Measurements from ENCODE around the gene DYSF. TPM values are rescaled to one million over a fixed set of nuclear protein-coding genes. Genes with fewer than 3 reads are reported as not detected.
A peak's percentile ranks its signal among the peaks of the same experiment; 100 is the strongest.

The DYSF gene
- total RNA-seq, 4 donors from 2014 or later, result 4.2 to 12.0 (median 5.9) TPM

- no peak for DNase-seq (ENCODE audit: low spot score in 2 of 2)
- TF ChIP-seq POLR2A (IDR thresholded peaks at IDR 0.05) (no peak), EP300 (IDR thresholded peaks at IDR 0.05) (no peak)
- TF ChIP-seq, protein P1, sequence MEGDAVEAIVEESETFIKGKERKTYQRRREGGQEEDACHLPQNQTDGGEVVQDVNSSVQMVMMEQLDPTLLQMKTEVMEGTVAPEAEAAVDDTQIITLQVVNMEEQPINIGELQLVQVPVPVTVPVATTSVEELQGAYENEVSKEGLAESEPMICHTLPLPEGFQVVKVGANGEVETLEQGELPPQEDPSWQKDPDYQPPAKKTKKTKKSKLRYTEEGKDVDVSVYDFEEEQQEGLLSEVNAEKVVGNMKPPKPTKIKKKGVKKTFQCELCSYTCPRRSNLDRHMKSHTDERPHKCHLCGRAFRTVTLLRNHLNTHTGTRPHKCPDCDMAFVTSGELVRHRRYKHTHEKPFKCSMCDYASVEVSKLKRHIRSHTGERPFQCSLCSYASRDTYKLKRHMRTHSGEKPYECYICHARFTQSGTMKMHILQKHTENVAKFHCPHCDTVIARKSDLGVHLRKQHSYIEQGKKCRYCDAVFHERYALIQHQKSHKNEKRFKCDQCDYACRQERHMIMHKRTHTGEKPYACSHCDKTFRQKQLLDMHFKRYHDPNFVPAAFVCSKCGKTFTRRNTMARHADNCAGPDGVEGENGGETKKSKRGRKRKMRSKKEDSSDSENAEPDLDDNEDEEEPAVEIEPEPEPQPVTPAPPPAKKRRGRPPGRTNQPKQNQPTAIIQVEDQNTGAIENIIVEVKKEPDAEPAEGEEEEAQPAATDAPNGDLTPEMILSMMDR (IDR thresholded peaks at IDR 0.05), result no peak
- H3K4me1 ChIP-seq, result peaks cover 0 to 30% (median 0%) of the 10 kb centered on the region in 4 donors
- no peaks in the 10 kb centered on the region for H3K27me3 ChIP-seq
- WGBS, 2 donors, result 90 to 100% methylated on average over 4 to 5 of the region's 5 CpGs
- H3K9me3 ChIP-seq, result no peaks in the 10 kb centered on the region
- H3K36me3 ChIP-seq, result no peaks in the 10 kb centered on the region
- H3K4me3 ChIP-seq, result no peak overlapping the region
- no peak overlapping the region for H3K27ac ChIP-seq
Observed at GRCh38 chr2:71602581-71602980, 149.2 kb downstream of the DYSF start.

DNA sequence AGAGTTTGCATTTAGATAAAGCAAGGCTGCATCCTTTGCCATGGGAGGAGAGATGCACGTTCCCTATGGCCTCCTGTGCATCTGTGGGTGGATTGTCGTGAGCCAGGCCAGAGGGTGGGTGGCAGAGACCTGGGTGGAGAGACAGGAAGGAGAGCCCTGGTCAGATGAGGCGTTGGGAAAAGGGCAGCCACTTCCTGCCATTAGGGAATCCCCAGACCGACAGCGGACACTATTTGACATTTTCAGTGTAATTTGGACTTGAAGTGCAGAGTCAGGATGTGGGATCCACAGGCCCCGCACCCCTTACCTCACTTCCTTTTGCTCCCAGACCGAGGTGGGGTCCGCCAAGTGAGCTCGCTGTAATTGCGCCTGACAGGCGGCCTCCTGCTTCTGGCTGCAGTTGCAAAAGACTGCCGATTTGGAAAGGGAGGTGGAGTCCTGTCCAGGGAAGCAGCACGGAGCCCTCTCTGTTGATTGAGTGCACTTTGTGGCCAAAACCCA, 150.0 kb downstream of the DYSF start:
- peak in 1 of 2 donors; percentile 11 for DNase-seq (ENCODE audit: low spot score in 2 of 2)
- H3K9me3 ChIP-seq, result no peaks in the 10 kb centered on the region
- 27 to 33% methylated on average over 13 of the region's 13 CpGs for WGBS, 2 donors
- H3K4me1 ChIP-seq, result peaks cover 0 to 30% (median 0%) of the 10 kb centered on the region in 4 donors
- no peak overlapping the region for H3K27ac ChIP-seq
- H3K4me3 ChIP-seq, result no peak overlapping the region
- TF ChIP-seq, protein P1 (IDR thresholded peaks at IDR 0.05), result no peak
- no peak for TF ChIP-seq POLR2A (IDR thresholded peaks at IDR 0.05)
- TF ChIP-seq EP300 (IDR thresholded peaks at IDR 0.05), result no peak
- no peaks in the 10 kb centered on the region for H3K36me3 ChIP-seq
- H3K27me3 ChIP-seq, result no peaks in the 10 kb centered on the region

- H3K9me3 ChIP-seq, result no peaks in the 10 kb centered on the region
- H3K4me3 ChIP-seq, result no peak overlapping the region
- no peaks in the 10 kb centered on the region for H3K27me3 ChIP-seq
- TF ChIP-seq POLR2A (IDR thresholded peaks at IDR 0.05), result no peak
- TF ChIP-seq EP300 (IDR thresholded peaks at IDR 0.05), result no peak
- TF ChIP-seq, protein P1 (IDR thresholded peaks at IDR 0.05), result no peak
- no peaks in the 10 kb centered on the region for H3K36me3 ChIP-seq
- H3K4me1 ChIP-seq, result peaks cover 0 to 30% (median 0%) of the 10 kb centered on the region in 4 donors
- peak in 1 of 2 donors; percentile 4 for DNase-seq (ENCODE audit: low spot score in 2 of 2)
- H3K27ac ChIP-seq, result no peak overlapping the region
- WGBS, 2 donors, result 53 to 82% methylated on average over 8 to 9 of the region's 9 CpGs
Observed at GRCh38 chr2:71603851-71604725, 150.7 kb downstream of the DYSF start.

DNA sequence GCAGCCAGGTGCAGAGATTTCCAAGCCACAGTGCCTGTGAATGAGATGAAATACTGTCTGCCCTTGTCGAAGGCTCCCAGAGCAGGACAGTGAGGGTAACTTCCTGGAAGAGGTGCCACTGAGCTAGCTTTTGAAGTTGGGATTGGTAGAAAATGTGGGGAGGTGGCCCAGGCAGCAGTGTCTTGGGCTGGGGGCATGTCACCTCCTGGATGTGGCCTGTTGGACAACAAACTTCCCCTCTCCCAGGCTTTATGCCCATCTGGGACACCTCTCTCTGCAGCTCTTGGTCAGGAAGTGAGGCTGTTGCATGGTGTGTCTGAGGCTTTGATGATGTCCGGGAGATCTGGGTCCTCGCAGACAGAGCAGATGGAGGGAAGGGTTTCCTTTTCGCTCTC, 151.4 kb downstream of the DYSF start:
- TF ChIP-seq EP300 (IDR thresholded peaks at IDR 0.05), result no peak
- TF ChIP-seq POLR2A (IDR thresholded peaks at IDR 0.05), result no peak
- TF ChIP-seq, protein P1 (IDR thresholded peaks at IDR 0.05), result no peak
- Histone ChIP-seq H3K9me3 (no peaks in the 10 kb centered on the region), H3K4me1 (peaks cover 0 to 30% (median 0%) of the 10 kb centered on the region in 4 donors), H3K36me3 (no peaks in the 10 kb centered on the region), H3K4me3 (no peak overlapping the region), H3K27ac (no peak overlapping the region), H3K27me3 (no peaks in the 10 kb centered on the region)
- DNase-seq (ENCODE audit: low spot score in 2 of 2), result peak in 1 of 2 donors; percentile 4
- 66 to 79% methylated on average over 4 of the region's 4 CpGs for WGBS, 2 donors

DNA sequence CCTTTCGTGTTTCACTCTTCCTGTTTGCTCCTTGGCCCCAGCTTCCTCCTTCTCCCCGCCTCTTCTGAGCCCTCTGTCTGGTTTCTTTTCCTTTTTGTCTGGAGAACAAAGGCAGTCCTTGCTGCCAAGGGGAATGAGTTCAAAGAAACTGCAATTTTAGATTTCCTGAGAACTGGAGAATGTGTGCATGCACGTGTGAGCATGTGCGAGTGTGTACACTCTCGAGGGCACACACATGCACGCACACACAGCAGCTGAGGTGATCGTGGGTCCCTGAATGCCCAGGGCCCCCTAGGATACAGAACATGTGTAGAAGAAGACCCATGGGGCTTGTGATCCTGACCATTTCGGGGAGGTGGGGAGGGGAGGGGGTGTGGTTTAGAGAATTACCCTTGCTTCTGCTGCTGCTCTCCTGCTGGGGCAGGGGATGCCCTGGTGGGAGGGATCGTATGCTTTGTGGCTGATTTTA, 151.8 kb downstream of the DYSF start:
- Histone ChIP-seq H3K4me1 (peaks cover 0 to 30% (median 0%) of the 10 kb centered on the region in 4 donors), H3K36me3 (no peaks in the 10 kb centered on the region), H3K4me3 (no peak overlapping the region), H3K27me3 (no peaks in the 10 kb centered on the region), H3K27ac (no peak overlapping the region), H3K9me3 (no peaks in the 10 kb centered on the region)
- 51 to 63% methylated on average over 7 to 9 of the region's 9 CpGs for WGBS, 2 donors
- TF ChIP-seq POLR2A (IDR thresholded peaks at IDR 0.05), result no peak
- TF ChIP-seq, protein P1 (IDR thresholded peaks at IDR 0.05), result no peak
- TF ChIP-seq EP300 (IDR thresholded peaks at IDR 0.05), result no peak
- DNase-seq (ENCODE audit: low spot score in 2 of 2), result peak in 1 of 2 donors; percentile 6
